GM12874 (cell line): ENCODE data around the gene GPR55.

Experiments used
- CTCF ChIP-seq: IDR thresholded peaks from 2 replicates; pipeline ENCODE4 v1.5.1; 2011; ENCODE audit warnings: low read depth, mild to moderate bottlenecking, control low read depth, low read length, moderate library complexity; ENCODE audit not compliant: insufficient read depth

Gene GPR55

GRCh38 chr2:230891064-230891463 is 34.0 kb downstream of the GPR55 start:
- no peak for TF ChIP-seq CTCF

GRCh38 chr2:230890646-230891045 is 34.4 kb downstream of the GPR55 start:
- no peak for TF ChIP-seq CTCF

GRCh38 chr2:230889911-230890601 is 35.0 kb downstream of the GPR55 start:
- TF ChIP-seq CTCF = no peak

GRCh38 chr2:230888824-230889400 is 36.1 kb downstream of the GPR55 start:
- TF ChIP-seq CTCF = no peak

GRCh38 chr2:230887342-230887741 is 37.7 kb downstream of the GPR55 start:
- no peak for TF ChIP-seq CTCF

GRCh38 chr2:230886671-230887071 is 38.4 kb downstream of the GPR55 start:
- no peak for TF ChIP-seq CTCF

GRCh38 chr2:230886206-230886605 is 38.8 kb downstream of the GPR55 start:
- no peak for TF ChIP-seq CTCF
